ENCODE results near the gene SYF2. TPM values are rescaled to one million over a fixed set of nuclear protein-coding genes. Genes with fewer than 3 reads are reported as not detected.

Gene SYF2
- total and polyA plus RNA-seq, 2 donors (not counting 3 experiments of a cell fraction or from before 2014, with no cell fraction given) = 9.3 to 38.0 TPM

DNA sequence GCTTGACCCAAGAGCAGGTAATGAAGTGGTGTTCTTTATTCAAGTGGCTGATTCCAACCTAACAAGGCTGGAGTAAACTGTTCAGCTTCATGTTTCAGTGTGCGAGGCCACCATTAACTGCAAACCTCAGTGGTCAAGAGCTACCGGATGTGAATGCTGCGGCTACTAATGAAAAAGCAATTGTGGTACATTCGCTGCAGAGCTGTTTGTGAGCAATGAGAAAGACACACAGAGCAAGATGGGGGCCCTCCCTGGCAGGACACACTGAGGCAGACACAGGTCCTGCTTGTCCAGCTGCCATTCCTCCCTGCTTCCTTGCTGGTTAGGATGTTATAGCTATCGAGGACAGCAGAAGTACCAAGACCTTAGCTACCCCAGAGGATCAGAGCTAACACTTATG is 26.1 kb downstream of the SYF2 start:
- CTCF ChIA-PET = interaction anchor here (0.8 to 1.8 kb wide), 7 partner anchors 9 to 274 kb away, joined by 3 to 7 read pairs (median 4); partner anchors contain the start of gene SYF2
- no peak overlapping the region for H3K9ac ChIP-seq (replicated peaks; ENCODE audit: extremely low read depth, insufficient read depth, low read length)
- no peaks in the 10 kb centered on the region for H3K79me2 ChIP-seq (ENCODE audit: control insufficient read depth, insufficient read depth, low read length)
- H3K9me1 ChIP-seq (replicated peaks; ENCODE audit: control insufficient read depth, extremely low read depth, insufficient read depth, low read length) = no peaks in the 10 kb centered on the region
- no peaks in the 10 kb centered on the region for H3K9me3 ChIP-seq (replicated peaks; ENCODE audit: control insufficient read depth, insufficient read depth, low read length)
- no peak overlapping the region for H3K27ac ChIP-seq (ENCODE audit: insufficient read depth, low read depth, low read length)
- no TSS peak for BruUV-seq (replicated peaks)
- DNase-seq (ENCODE audit: low read depth, low spot score) (no peak), FAIRE-seq (no peak)
- POLR2A ChIA-PET = interaction anchor here (1.4 kb wide), 1 partner anchor 41 kb away, joined by 3 read pairs; the partner anchor contains the start of gene RSRP1
- no peaks in the 10 kb centered on the region for H3K4me1 ChIP-seq (ENCODE audit: control insufficient read depth, extremely low read depth, insufficient read depth, low read length)
- no peak overlapping the region for H2AFZ ChIP-seq (ENCODE audit: low read depth, low read length)
- TF ChIP-seq POLR2A (IDR thresholded peaks at IDR 0.05; ENCODE audit: low read depth, low read length) (no peak), JUN (IDR thresholded peaks at IDR 0.05; ENCODE audit: borderline replicate concordance, insufficient read depth, insufficient read length, low read depth) (no peak), GATA2 (IDR thresholded peaks at IDR 0.05; ENCODE audit: insufficient read depth, insufficient read length, low read depth, low read length) (no peak), FOS (IDR thresholded peaks at IDR 0.05; ENCODE audit: borderline replicate concordance, insufficient read depth, low read length) (no peak), MAX (IDR thresholded peaks at IDR 0.05; ENCODE audit: insufficient read depth, insufficient read length) (no peak), MYC (IDR thresholded peaks at IDR 0.05; ENCODE audit: low read depth, low read length) (no peak), POLR2AphosphoS5 (IDR thresholded peaks at IDR 0.05; ENCODE audit: insufficient read depth, low read depth, low read length) (no peak), EZH2 (IDR thresholded peaks at IDR 0.05; ENCODE audit: borderline replicate concordance, low read depth, low read length, severe bottlenecking) (no peak)
- H3K4me3 ChIP-seq (replicated peaks in 1 of 3; ENCODE audit: insufficient read depth in 1 of 3, low read depth in 1 of 3, low read length in 3 of 3) = no peak overlapping the region
- no peaks in the 10 kb centered on the region for H3K36me3 ChIP-seq (ENCODE audit: control insufficient read depth in 2 of 2, extremely low read depth in 1 of 2, insufficient read depth in 2 of 2, low read length in 2 of 2)
- no peak overlapping the region for H3K4me2 ChIP-seq (ENCODE audit: insufficient read depth, low read length)
- peaks cover 3 to 4% of the 10 kb centered on the region in 2 experiments for H3K27me3 ChIP-seq (ENCODE audit: control insufficient read depth in 2 of 2, insufficient read depth in 2 of 2, low read length in 2 of 2)
- intact Hi-C loops (cut with micrococcal nuclease) = loop anchor here (5.0 kb wide), 1 partner anchor 169 kb away; no protein-coding TSS in a partner anchor
- H4K20me1 ChIP-seq (replicated peaks; ENCODE audit: control insufficient read depth, extremely low read depth, insufficient read depth, low read length) = no peaks in the 10 kb centered on the region
- dilution Hi-C loops (cut with MboI; ENCODE audit: extremely low pct_ligation_motif_present, low sequenced_read_pairs) = no loop called here
